ENCODE measurements around the gene FRMD5.
"Not testable (repeated sequence)": the region's sequence is repeated elsewhere in the genome, so short reads cannot be mapped to it uniquely, and the experiment has no call there.

The FRMD5 gene

DNA sequence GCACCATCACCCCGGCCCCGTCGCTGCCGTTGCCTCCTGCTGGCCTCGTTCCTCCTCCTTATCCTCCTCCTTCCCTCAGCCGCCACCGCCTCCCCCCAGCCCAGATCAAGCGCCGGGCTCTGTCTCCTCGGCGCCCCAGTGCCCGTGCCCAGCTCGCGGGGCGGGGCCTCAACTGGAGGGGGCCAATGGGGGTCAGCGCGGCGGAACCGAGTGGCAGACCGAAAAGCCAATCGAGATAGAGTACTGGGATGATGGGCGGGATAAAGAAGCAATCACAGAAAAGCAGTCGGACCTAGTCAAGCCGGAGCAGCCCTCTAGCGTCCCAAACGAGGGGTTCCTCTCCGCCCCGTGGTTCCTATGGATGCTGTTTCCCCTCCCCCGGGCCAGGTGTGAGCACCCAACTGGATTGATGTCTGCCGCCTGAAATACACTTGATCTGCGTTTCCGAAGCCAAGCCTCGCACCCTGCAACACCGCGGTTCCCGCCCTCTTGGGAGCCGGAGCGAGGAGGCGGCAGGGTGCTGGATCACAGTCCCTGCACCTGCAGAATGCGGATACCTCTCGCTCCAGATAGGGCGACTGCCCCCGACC, at the start of gene FRMD5:
FRMD5 (minus strand) TSS at position 121 of the 590 bp plus-strand sequence.
- DNase-seq: peak; percentile 85

DNA sequence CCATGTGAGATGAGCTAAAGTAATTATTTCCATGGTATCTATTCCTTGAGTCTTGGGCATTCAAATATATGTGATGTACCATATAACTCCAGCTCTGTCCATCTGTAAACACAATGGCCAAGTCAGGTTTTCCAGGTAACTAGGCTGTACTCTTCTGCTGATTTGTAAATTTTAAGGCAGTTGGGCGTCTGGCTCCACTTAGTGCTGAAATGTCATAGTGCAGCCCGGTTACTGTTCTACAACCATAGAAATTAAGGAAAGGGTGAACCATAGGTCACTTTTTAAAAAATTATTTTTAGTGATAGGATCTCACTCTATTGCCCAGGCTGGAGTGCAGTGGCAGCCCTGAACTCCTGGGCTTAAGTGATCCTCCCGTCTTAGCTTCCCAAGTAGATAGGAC, 48.8 kb upstream of the FRMD5 start:
- DNase-seq: no peak

DNA sequence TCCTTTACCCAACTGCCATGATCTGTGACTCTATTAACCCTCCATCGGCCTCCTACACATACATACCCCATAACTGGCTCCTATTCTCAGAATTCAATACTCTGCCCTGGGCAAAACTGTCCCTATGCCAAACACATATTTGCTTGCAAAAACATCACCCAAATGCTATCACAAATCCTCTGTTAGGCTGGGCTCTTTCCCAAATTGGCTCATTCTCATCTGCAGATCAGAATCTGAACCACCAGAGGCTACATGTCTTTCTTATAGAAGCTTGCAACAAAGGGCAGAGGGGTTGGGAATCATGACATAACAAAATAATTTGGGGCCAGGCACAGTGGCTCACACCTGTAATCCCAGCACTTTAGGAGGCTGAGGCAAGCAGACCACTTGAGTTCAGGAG, 48.1 kb upstream of the FRMD5 start:
- no peak for DNase-seq

DNA sequence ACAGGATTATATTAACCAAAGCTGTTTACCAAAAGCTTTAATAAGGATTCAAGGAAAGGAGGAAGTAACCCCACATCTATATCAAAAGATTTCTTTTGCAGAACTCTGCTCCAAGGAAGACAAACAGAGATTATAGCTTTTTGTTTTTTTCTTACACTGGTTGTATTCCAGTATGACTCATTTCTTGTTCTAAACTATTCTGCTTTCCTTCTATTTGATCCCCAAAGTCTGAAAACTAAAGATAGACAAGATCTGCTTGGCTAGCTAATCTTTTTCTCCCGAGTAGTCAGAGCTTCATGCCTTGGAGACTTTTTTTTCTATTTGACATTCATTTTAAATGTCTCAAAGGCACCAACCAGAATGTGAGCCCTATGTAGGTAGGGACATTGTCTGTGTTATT, 36.8 kb upstream of the FRMD5 start:
- DNase-seq: no peak

DNA sequence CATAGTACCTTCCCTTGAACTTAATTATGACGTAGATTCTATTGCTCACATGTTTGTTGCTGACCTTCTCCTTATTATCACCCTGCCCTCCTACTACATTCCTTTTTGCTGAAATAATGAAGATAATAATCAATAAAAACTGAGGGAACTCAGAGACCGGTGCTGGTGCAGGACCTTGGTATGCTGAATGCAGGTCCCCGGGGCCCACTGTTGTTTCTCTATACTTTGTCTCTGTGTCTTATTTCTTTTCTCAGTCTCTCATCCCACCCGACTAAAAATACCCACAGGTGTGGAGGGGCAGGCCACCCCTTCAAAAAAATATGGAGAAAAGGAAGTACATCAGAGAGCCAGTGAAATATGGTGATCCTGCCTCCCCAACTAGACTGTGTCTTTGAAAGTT, 34.2 kb upstream of the FRMD5 start:
- not testable (repeated sequence) for DNase-seq

DNA sequence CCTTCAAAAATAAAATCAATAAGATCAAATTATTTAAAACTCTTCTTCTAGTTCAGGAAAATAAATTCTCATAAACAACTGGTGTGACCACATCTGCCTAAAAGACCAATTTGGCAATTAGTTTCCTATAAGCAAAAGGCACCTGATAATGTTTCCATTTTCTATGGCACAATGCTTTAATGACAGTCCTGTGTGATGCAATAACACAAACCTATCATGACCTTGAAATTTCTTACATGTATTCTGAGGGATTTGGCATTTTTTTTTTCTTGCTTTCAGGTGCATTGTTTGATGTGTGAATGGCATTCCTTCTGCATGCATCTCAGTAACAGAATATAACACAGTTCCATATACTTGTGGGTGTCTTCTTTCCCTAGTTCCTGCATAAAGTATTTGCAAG, 32.5 kb upstream of the FRMD5 start:
- no peak for DNase-seq

DNA sequence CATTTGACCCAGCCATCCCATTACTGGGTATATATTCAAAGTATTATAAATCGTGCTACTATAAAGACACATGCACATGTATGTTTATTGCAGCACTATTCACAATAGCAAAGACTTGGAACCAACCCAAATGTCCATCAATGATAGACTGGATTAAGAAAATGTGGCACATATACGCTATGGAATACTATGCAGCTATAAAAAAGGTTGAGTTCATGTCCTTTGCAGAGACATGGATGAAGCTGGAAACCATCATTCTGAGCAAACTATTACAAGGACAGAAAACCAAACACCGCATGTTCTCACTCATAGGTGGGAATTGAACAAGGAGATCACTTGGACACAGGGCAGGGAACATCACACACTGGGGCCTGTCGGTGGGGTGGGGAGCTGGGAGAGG, 31.9 kb upstream of the FRMD5 start:
- DNase-seq: not testable (repeated sequence)

DNA sequence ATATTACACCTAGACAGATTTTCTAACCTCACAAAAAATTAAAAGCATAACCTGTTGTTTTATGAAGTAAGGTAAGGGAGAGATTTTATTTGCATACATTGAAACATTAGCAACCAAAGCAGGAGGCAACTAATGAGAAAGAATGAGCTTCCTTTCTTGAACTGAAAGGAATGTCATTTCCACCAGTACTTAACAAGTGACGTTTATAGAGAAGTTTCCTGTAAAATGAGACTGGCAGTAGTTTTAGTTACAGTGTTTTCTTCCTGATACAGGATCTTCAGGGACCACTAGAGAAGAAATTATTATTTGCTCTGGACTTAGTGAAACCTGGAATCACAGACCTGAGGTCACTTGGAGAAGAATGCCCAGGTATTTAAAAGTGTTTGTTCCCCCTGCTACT, 27.4 kb upstream of the FRMD5 start:
- no peak for DNase-seq

DNA sequence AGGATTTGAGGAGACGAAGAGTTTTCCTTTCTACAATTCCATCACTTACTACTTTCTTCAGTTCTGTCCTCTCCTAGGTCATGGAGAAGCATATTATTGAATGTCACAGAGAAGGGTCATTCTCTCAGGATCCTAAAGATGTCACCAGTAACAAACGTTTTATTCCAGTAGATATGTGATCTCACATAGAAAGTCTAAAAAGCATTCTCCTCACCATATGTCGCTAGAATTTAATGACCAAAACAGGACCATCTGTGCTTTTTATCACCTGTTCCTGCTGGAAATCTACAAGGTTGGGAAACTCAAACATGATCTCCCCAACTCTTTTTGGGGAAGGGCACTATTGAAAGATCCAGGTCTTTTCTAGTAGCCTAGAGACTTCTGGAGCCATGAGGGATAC, 24.0 kb upstream of the FRMD5 start:
- no peak for DNase-seq

DNA sequence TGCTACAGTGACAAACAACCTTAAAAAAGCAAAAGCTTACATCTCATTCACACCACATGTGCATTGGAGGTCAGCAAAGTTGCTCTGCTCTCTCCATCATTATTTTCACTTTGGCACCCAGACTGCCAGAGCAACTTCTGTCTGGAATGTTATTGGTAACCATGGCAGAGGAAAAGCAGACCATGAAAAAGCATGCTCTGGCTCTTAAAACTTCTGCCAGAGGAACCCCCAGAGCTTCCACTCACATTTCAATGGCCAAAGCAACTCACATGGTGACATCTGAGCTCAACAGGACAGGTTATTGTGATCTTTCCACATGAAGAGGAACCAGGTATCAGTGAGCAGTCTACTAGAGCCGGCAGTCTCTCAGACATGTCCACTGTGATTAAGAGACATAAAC, 21.9 kb upstream of the FRMD5 start:
- no peak for DNase-seq

DNA sequence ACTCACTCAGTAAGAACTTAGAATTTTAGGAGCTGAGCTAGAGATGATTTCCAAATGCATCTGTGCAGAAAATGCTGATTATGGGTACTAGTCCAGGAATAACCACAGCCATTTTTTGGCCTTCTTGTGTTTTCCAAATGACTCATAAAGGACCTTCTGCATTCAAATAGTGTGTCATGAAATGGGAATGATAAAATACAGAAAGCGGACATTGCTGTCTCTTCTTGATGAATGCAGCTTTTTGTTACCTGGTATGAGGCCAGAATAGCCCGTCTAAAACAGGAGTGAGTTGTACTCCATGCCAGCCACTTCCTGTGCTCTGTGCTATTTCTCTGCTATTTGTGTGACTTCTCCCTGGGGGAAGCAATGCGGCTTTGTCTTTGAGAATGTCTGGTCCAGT, 20.5 kb upstream of the FRMD5 start:
- no peak for DNase-seq

DNA sequence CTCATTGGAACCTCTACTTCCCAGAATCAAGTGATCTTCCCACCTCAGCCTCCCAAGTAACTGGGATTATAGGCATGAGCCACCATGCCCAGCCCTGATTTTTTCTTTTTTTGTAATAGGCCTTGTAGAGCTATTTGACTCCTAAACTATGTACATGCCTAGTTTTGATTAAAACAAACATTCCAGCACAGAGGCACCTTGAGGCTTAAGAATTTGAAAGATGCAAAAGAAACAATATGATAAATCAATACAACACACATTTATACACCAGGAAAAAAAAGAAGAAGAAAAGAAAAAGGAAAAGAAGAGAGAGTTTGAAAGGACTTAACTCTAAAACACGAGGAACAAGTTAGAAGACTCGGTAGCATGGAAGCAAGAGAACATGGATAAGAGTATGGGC, 13.9 kb upstream of the FRMD5 start:
- DNase-seq: no peak

DNA sequence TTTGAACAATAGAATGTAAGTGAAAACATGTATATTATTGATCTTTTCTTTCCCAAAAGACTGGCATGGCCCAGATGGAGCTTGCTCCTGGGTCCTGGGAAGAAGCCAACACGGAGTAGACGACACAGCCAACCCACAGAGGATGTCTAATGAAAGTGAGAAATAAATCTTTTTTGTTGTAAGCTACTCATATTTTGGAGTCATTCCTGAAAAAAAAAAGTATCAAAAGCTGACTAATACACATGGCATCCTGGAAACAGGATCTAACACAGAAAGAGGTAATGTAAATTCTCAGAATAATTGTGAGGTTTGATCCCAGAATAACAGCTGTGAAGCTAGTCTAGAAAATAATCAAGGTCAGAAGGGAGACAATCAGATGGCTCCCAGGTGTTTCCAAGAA, 12.6 kb upstream of the FRMD5 start:
- no peak for DNase-seq

DNA sequence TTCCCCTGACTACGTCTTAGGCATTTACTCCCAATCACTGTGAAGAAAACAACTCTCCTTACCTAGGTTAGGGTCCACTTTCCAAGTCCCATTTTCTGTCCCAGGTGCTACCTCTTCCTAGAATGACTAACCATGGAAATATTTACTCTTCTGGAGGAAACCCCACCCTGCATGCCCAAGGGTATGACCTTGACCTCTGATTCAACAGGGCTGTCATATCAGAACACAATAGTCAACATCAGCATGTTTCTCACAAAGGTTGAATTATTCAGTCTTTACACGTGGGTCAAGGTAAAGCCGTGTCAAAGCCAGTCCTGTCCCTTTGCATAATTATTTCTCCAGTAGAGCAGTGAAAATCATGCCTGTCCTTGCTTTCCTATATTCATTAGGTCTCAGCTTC, 4.3 kb upstream of the FRMD5 start:
- DNase-seq: no peak

DNA sequence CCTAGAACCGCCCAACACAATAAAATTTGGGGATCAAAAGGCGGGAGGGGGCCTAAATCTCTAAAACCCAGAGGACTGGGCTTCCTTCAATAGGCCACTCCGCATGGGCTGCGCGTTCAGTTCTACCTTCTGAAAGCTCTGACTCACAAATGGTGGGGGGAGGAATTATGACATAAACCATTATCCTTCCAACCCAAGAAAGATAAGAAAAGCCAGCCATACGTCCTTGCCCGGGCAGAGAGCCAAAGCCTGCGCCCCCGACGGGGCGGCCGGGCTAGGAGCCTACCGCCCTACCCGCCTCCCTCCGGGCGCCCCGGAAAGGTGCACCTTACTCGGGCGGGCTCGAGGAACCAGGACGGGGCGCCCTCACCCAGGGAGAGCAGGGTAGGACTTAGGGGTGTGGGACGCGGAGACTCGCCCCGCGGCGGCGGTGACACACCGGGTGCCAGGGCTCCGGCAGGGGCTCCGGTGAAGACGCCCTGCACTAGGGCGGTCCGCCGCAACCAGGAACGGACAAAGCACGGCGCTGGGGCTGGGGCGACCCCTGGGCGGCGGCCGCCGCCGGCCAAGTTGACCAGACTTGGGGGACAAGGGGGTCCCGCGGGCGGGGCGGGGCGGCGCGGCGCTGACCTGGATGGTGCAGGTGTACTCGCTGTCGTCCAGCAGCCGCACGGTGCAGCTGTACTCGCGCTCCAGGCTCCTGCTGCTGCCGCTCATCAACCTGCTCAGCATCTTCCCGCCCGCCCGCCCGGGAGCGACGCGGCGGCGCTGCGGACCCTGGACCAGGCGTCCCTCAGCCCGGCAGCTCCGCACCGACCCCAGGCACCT, 534 bp downstream of the FRMD5 start:
- peak; percentile 79 for DNase-seq

DNA sequence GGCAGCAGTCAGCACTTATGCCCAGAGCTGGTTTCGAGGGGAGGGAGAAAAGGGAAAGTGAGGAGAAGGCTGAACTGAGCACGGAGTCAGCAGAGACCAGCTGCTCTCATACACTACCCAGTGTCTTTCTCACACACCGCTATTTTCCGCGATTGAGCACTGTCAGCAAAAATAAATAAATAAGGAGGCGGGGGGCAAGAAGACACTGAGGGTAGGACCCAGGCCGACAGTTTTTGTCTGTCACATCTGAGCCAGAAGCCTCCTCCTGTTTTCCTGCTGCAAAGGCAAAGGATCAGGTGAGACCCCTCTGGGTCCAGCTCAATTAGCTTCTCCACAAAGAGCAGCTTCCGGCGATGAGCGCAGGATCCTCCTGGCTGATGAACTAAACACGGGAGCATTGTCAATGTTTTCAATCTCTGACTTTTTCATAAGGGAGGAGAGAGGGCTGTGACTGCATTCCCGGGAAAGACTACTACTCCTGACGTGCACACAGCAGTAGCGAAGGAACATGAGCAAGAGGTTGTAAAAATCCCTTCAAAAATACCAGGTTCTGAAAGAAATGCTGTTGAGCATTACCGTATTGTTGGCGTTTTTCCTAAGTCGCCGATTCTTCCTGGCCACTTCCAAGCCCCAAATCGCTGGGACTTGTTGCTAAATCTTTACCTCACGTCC, 1.3 kb downstream of the FRMD5 start:
- DNase-seq: no peak

DNA sequence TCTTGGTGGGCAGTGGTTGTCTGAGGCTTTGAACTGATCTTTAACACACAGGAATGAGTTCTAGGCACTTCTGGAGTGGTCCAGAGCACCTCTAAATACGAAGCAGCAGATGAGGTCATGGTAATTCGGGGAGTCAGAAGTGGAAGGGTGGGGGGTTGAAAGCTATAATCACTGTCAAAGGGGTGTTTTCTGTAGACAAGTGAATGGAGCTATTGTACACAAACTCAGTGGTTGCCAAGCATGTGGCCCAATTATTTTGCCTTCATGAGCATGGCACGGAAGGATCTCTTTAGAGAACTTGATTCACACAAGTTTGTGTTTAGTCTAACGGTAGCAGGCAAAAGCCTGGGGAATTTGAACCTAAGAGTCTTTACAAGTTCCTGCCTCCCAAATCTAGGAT, 6.3 kb downstream of the FRMD5 start:
- no peak for DNase-seq

DNA sequence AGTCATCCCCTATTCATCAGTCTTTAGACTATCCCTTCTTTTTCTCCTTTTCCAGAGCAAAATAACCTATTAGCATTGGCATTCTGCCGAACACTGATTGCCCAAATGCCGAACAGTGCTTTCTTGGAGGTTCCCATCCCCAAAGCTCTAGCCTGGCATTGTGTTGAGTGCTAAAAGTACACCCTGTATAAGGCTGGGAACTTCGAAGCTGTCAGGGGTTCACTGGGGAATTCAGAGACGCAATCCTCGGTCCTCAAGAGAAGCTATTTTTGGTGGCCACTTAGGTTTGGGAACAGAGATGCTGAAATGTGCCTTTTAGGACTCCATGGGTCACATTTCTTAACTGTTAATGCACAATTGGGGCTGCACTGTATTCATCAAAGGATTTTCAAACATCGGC, 8.4 kb downstream of the FRMD5 start:
- DNase-seq: no peak

DNA sequence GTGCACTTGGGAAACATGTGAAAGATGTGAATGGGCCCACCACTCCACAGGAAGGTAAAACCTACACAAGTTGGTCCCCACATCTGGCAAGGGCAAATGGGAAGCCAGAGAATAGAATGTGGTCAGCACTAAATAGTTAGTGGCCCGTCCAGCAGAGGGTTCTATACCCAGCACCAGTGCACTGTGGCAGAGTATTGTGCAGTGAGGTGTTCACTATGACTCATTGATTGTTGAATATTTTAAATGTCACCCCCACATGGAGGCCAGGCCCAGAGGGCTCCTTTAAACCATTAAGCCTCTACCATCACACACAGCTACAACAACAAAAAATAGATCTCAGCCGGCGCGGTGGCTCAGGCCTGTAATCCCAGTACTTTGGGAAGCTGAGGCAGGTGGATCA, 11.7 kb downstream of the FRMD5 start:
- DNase-seq: no peak

DNA sequence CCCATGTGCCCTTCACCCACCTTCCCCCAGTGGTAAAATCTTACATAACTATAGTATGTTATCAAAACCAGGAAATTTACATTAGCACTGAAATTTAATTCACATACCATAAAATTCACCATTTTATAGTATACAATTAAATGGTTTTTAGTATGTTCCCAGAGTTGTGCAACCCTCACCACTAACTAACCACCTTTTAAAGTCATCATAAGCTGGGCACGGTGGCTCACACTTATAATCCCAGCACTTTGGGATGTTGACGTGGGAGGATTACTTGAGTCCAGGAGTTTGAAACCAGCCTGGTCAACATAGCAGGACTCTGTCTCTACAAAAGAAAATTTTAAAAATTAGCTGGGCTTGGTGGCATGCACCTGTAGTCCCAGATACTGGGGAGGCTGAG, 13.7 kb downstream of the FRMD5 start:
- DNase-seq: no peak

DNA sequence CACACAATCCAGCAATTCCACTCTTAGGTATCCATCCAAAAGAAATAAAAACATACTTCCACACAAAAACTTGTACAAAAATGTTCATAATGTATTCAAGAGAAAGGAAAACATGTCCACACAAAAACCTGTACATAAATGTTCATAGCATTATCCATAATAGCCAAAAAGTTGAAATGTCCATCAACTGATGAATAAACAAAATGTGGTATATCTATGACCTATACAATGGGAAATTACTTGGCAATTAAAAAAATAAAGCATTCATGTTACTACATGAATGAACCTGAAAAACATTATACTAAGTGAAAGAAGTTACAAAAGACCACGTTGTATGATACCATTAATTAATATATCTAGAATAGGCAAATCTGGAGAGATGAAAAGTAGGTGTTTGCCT, 17.9 kb downstream of the FRMD5 start:
- DNase-seq: no peak

DNA sequence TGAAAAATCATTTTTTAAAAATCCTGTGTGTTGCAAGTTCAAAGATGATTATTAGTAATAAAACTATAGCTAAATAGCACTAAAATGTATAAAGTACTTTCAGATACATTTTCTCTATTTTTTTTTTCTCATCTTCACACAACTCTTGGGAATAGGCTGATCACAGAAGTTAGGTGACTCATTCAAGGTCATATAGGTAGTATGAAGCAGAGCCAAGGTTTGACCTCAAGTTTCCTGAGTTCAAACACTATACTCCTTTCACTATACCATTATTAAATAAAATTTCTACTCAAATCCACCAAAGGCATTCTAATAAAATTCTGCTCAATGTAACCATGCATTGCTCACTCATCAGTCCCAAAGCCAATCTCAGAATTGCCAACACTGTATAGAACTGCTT, 21.3 kb downstream of the FRMD5 start:
- no peak for DNase-seq

DNA sequence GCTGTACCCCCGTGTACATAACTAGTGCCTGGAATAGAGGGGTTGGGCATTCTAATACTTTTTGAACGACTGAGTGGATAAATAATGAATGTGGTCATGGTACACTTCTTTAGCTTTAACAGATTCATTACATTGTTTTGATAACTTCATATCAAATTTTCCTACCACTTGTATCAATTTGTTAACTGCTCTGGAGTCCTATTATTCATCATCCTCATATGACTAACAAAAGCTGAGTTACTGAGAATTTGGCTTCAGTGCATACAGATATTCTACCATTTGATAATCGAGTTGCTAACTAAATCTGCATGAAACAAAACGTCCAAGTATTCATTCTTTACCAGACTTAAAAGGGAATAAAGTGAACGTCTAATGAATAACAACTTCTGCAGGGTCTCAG, 31.7 kb downstream of the FRMD5 start:
- no peak for DNase-seq

DNA sequence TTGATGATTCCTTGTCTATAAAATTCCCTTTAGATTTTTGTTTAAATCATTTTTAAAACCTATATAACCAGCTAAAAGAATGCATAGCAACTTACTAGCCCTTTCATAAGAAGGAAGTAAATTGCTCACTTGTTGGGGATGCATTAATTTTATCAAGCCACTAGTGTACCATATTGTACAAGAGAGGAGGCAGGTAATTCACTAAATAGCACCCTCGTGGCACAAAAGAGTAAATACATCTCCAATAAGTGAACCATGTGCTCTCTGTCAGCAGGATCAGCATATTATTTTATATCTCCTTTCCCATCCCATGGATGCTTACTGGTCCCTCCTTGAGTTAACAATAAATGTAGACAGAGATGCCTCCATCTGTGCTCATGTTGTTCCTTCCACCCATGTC, 34.3 kb downstream of the FRMD5 start:
- no peak for DNase-seq
